Fibroblast of skin of left biceps (primary cell): ENCODE results near the gene DIP2B.
A peak's percentile ranks its signal among the peaks of the same experiment; 100 is the strongest.

Experiments used
- DNase-seq, 2 experiments: peaks; one replicate each; pipeline ENCODE4 v3.0.0-alpha.2; 2013; ENCODE audit warnings: low read depth in 2 of 2

DIP2B gene

DNA sequence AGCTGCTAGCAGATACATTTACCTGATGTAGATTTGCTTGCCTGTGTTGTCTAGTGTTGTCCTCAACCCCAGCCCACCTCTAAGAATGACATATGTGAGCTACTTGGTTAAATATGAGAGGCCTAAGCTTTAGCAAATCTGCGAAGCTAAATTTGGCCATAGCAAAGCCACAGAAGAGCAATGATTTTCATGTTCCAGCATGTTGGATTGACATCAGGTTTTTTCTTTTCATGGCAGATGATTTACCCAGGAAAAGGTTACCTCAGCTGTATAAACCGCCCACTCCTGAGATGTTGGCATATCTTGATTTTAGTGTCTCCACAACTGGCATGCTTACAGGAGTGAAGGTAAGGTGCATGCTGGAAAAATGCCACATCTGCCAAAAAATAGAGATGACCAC is 222.7 kb downstream of the DIP2B start:
- no peak for DNase-seq

DNA sequence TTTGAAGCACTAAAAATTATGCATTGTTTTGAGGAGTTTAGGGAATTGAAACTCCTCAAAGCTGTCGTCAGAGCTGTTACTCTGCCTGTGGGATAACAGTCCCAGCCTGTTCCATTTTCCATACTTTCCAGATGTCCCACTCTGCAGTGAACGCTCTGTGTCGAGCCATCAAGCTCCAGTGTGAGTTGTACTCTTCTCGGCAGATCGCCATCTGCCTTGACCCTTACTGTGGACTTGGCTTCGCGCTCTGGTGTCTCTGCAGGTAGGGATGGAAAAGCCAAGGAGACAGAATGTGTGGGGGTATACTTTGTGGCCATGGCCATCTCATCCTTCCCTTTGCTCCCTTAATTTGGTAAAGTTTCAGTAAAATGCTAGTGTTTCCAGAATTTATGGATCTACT is 223.6 kb downstream of the DIP2B start:
- DNase-seq, result no peak

DNA sequence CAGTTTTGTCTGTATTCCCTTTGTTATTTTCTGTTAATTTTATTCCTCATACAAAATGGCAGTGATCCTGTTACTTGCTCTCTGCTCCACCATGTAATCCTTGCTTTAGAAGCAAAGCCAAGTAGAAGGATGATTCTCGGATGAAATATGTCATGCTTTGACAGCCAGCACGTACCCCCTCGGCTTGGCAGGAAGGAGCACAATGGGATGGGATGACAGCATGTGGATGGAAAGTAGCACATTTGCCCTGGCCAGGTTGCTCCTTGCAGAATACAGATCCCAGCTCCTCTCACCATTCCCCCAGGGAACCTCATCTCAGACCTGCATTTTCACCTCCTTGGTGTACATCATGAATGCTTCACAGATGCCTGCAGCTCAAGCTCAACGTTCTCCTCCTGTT is 224.1 kb downstream of the DIP2B start:
- DNase-seq, result no peak

DNA sequence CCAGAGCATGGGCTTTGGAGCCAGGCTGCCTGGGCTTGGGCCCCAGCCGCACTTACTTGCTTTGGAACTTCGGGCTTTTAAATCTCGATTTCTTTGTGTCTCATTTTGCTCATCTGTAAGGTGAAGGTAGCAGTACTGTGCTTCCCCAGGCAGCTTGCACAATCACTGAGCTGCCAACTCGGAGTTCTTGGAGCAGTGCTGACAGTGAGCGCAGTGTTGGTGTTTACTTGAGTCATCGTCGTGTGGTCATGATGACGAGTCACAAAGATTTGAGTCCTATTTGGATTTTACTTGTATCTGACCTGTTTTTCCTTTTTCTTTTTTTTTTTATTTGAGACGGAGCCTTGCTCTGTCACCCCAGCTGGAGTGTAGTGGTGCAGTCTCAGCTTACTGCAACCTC is 227.8 kb downstream of the DIP2B start:
- DNase-seq, result peak in 1 of 2 experiments; percentile 14

DNA sequence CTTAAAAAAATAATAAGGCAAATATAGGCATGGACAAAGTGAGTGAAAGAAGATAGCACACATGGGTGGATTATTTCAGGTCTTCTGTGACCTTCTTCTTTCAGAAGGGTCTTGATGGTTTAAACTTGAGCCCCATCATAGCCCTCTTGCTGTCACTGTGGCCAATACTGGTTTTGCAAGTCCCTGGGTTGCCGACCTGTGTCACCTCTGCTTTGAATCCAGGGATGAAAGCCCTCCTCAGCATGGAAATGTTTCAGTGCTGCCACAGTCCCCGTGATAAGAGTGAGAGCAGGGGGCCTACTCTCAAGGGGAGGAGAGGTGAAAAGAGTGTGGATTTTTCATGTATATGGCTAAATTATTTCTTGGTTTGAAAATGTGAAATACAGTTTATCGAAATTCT is 228.9 kb downstream of the DIP2B start:
- no peak for DNase-seq

DNA sequence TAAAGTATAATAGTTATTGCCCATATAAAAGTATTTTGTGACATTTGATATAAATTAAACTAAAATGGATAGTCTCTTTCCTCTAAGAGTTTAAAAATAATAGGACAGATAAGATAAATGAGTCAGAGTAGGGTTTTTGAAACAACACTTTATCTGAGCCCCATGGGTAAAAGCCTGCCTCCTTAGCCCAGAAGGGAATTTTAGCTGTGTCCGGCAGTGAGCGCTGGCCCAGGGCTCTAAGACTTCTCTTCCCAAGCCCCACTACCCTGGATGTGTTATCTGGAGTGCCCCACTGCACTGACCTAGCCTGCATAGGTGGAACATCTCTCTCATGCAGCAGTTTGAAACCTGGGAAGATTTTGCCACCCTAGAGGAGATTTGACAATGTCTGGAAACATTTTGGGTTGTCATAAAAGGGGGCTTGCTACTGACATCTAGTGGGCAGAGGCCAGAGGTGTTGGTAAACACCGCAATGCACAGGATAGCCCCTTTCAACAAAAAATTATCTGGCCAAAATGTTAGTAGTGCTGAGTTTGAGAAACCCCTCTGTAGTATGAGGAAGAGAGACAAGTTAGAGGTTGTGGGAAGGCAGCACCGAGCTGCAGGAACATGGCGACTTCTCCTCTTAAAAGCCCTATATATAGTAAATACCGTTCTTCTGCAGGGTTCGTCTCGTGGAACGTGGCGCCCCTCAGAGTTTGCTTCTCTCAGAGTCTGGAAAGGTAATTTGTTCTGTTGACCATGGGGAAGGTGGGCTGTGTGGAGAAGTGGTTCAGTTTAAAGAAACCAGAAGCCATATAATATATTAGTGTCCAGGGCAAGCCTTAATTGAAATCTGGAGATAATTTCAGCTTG is 229.9 kb downstream of the DIP2B start:
- DNase-seq, result peak in 1 of 2 experiments; percentile 3

DNA sequence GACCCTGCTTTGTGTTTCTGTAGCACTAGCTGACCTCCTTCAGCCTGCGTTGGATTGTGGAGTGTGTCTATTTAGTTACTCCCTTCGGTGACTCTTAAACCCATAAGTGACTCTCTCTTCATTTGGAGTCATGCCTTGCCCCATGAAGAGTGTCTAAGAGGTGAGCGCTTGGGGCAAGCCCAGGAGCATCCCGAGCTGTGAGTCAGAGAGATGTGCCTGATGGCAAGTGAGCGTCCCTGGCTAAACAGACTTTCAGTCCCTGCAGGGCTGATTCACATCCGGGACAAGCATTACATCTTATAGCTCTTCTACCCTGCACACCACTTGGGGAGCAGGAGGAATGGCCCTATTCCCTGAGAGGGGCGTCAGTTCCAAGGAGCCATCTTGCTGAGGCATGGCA is 234.8 kb downstream of the DIP2B start:
- DNase-seq, result no peak

DNA sequence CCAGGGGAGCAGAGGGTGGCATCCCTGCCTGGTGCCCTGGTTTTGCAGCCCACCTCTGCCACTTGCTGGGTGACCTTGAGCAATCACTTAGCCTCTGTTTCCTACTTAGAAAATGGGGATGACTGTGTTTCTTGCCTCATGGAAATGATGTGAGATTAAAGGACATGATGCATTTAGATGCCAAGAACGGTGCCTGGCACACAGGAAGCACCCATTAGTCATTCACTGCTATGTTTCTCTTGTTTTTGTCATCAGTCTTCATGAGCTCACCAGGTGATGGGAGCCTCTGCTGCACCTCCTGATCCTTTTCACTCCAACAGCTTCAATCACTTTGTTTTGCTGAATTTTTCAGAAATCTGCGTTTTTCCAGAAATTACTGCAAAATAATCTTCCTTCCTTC is 235.5 kb downstream of the DIP2B start:
- no peak for DNase-seq

DNA sequence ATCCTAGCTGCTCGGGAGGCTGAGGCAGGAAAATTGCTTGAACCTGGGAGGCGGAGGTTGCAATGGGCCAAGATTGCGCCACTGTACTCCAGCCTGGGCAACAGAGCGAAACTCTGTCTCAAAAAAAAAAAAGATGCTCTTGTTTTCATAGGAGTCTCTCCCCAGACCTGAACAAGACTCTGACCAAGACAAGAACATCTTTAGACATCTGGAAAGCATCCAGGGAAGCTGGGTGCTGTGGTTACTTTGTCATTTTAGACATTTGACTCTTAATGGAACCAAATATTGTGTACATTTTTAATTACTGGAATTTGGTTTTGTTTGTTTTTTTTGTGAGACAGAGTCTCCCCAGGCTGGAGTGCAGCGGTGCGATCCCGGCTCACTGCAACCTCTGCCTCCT is 238.0 kb downstream of the DIP2B start:
- no peak for DNase-seq

DNA sequence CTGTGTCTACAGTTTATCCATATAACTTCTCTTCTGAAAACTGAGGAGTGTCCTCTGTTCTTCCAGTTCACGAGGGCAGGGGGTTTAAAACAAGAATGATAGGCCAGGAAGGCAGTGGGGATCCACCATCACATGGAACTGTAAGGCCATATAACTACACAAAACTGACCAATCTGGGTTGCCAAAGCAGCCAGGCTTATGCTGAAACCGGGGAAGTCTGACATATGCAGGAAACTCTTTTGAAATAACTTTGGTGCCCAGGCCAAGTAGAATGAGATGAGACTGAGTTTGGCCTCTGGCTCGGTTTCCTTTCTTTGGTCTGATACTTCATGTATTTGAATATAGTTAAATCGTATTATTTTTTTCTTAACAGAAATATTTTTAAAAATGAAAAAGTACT is 241.1 kb downstream of the DIP2B start:
- no peak for DNase-seq

DNA sequence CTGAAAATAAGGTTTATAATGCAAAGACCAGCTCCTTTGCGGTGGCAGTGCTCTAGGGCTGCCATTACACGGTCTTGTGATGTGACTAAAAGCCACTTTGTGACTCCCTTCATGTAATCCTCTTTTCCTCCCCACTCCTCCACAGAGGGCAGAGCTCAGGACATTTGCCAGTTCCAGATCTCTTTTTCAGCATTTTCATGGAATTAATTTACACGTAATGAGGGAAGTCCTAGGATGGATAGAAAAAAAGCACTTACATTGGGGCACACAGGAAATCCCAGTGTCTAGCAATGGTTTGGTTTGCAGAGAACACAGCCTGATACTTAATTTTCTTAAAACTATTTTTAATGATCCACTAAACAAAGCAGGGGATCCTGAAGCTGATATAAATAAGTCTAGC is 241.6 kb downstream of the DIP2B start:
- DNase-seq, result no peak

DNA sequence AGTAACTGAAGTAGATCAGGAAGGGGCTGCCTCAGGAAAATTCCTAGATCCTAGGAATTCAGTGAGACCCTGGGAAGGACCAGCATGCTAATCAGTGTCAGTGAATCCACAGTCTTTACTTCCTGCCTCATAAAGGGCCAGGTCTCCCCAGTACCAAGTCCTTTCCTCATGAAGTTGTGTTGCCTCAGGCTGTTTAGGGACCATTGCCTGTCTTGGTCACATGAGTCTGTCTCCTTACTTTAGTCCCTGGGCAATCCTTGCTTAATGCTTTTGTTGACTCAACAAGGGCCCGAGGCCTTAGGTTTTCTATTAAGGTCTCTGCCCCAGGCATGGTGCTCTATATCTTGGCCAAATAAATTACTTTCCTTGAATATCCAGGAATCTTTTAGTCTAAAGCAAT is 243.0 kb downstream of the DIP2B start:
- no peak for DNase-seq

DNA sequence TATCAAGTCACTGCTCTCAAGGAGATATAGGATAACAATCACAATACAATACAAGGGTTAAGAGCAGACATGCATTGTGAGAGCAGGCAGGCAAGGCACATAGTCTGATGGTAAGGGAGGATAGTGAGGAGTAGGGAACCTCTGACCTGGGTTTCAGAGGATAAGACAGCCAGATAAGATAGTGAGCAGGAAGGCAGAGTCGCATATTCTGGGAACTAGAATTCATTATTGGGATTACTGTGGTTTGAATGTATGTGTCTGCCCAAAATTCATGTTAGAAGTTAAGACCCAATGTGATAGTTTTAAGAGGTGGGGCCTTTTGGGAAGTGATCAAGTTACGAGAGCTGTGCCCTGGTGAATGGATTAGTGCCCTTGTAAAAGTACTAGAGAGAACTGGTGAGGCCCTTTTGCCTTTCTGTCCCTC is 244.7 kb downstream of the DIP2B start:
- no peak for DNase-seq

DNA sequence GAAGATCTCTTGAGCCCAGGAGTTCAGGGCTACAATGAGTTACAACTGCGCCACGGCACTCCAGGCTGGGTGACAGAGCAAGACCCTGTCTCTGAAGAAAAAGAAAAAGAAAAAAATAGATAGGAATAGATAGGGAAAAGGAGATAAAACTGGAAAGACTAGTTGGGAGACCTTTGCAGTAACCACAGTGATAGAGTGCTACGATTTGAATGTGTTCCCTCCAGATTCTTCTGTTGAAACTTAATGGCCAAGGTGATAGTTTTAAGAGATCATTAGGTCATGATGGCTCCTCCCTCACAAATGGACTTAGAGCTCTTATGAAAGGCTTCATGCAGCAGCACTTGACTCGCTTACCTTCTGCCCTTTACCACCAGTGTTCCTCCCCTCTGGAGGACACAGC is 245.6 kb downstream of the DIP2B start:
- no peak for DNase-seq

DNA sequence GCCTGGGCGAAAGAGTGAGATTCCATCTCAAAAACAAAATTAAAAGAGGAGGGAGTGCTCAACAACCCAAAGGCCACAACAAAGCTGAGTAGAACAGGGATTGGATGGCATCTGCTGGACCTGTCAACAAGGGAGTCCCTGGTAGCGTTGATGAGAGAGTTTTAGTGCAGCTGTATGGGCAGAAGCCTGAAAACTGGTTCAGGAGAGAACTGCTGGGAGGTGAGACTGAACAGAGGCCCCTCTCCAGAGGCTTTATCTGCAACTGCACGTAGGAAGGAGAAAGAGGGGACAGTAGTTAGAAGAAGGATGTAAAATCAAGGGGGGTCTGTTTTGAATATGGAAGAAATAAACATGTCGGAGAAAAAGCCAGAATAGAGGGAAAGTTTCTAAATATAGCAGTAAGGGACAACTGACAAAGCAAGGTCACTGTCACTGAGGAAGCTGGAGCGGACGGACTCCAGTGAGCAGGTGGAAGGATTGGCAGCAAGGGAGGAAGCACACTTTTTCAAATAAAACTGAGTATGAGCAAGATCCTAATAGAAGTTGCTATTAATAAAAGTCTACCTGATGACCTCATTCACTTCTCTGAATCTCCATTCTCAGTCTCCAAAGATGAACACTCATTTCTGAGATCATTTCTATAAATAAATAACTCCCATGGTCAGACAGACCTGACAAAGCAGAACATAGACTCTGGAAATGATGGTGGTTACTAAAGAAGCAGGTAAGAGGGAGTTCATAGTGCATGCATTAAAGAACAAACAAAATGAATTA is 247.3 kb downstream of the DIP2B start:
- DNase-seq, result no peak

DNA sequence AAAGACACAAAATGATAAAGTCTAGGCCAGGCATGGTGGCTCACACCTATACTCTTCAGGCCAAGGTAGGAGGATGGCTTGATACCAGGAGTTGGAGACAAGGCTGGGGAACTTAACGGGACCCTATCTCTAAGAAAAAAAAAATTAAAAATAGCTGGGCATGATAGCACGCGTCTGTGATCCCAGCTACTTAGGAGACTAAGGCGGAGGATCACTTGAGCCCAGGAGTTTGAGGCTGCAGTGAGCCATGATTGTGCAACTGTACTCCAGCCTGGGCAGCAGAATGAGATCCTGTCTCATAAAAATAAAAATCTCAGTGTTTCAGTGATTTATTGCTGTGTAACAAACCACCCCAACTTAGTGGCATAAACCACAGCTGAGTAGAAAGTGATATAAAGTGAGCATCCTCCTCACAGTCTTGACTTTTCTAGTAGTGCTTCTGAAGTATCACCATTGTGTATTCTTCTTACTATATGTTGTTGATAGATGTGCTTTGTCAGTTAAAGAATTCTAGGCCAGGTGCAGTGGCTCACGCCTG is 248.5 kb downstream of the DIP2B start:
- no peak for DNase-seq

DNA sequence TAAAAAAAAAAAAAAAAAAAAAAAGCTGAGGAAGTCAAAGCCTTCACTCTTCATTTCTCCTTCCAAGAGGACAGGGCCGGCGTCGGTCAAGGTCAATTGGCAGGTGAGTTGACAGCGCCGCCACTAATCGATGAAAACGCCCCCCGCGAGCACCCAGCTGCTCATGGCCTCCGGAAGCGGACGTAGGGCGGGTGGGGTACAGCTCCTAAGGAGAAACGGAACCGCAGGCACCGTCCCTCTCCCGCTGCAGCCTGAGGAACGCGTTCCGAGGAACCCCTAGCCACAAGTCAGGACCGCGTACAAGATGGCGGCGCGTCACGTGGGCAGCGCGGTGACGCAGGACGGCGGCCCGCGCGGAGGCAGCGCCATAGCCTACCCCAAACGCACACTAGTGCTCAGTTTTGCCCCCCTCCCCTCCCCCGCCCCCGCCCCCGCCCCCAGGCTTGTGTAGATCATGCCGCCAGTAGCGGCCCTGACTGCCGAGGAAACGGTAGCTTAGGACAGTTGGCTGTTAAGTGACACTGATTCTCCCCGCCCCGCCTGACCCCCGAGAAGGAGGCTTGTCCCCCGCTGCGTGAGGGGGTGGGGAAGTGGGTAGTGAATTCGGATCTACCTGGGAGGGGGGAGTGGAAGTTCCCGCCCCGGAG is 259.0 kb downstream of the DIP2B start, which contains the start of gene ATF1:
TSS of gene ATF1 (plus strand) at position 463 of the 647 bp plus-strand sequence. CDS start 16,045 bp downstream, outside the sequence.
- DNase-seq, result peak; percentile 78

DNA sequence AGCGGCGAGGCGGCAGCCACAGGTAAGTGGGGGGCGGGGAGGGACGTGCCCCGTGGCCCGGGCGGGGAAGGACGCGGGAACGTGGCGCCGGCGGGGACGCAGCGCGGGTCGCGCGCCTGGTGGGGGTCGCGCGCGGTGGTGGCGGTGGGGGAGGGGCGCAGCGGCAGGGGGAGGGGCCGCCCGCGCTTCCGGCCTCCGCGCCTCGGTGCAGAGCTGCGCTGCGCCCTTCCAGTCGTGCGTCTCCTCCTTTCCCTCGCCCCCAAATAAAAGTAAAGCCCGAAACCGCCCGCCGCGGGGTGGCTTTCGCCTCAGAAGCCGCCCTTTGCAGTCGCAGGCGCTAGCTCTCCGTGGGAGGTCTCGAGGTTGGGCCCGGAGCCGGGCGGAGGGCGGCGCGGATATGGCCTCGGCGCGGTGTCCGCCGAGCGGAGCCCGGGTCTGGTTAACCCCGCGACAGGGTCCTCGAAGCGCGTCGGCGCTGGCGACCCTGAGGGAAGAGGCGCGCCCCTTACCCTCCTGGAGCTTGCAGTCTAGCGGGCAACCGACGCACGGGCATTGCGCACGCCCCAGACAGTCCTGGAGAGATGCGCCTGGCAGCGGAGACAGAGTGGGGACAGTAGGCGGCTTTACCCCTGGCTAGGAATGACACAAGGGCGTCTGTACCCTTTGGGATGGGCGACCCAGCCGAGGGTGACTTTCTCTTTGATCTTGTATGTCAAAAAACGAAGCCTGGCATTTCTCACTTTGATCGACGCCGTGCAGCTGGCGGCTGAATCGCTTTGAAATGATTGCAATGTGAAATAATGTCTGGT is 259.7 kb downstream of the DIP2B start:
- DNase-seq, result no peak

DNA sequence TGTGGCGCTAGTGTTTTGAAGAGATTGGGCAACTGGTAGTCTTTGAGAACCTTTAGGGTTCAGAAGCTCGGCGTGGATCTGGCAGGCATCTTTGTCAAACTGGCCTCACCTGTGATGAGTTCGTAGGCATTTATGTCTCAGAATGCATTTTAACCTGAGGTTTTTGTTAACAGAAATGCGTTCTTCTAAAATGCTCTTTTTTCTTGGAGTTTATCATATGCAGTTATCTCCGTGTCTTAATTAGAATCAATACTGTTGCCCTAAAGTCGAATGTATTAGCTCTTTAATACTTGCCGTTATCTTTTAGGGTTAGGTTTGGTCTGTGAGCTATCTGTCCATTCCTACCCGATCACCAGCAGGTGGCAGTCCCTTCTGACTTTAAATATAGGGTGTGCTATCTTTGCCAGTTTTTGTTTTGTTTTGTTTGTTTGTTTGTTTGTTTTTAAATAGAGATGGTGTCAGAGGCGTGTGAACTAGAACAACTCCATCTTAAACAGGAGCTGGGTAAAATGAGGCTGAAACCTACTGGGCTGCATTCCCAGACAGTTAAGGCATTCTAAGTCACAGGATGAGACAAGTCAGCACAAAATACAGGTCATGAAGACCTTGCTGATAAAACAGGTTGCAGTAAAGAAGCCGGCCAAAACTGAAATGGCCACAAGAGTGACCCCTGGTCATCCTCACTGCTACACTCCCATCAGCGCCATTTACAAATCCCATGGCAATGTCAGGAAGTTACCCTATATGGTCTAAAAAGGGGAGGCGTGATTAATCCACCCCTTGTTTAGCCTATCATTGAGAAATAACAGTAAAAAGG is 260.5 kb downstream of the DIP2B start:
- no peak for DNase-seq

DNA sequence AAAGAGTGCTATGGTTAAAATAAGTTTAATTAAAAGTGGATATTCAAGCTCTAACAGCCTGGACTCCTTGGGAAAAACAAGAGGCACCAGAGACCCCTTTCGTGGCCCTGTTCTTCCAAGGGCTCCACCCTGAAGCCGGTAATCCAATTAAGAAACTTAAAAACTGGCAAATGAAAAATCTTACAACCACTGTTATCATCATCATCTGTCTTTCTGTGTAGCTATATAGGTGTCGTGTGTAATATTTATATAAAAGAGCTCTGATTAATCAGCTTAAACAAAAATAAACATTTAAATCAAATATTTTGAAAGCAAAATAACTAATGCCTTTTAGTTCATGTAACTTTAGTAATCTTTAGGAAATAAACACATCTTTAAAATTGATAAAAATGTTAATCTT is 263.6 kb downstream of the DIP2B start:
- DNase-seq, result no peak
